HG03432 (cell line): ENCODE measurements around the gene FAM237B.
A peak's percentile ranks its signal among the peaks of the same experiment; 100 is the strongest.
"Not testable (repeated sequence)": the region's sequence is repeated elsewhere in the genome, so short reads cannot be mapped to it uniquely, and the experiment has no call there.

Experiments used
- ATAC-seq: cut with Tn5 transposase; IDR thresholded peaks from one replicate; pipeline ENCODE4 v1.9.1; 2021; ENCODE audit warnings: mild to moderate bottlenecking, moderate library complexity; ENCODE audit not compliant: unreplicated experiment

The FAM237B gene

DNA sequence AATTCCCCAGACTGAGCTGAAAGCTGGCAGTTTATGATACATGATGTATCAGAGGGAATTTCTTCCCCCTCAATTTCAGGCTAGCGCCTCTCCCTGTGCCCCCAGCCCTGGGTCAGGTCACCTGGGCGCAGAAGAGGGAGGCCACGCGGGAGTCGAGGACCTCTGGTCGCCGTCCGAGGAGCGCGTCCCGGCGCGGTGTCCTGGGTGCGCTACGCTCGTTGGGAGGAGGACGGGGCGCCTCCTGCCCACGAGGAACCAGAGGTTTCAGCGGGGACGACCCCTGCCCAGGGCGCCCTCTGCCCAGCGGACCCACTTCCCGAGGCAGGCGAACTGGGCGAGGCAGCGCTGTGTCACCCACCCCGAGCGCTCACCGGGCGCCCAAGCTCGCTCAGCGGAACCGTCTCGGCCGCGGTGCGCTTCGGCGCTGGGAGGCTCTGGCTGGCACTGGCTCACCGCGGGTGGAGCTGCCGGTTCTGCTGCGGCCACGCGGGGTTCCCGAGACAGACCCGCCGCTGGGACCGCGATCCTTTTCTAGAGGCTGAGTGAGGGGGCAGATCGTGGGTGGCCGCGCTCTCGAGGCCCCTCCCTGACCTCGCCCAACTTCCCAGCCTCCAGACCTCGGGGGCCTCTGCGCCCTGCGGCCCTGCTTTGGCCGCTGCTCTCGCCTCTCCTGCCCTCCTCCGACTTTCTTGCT is at the start of gene FAM237B:
Gene FAM237B (minus strand): TSS at position 504 of the 694 bp plus-strand sequence. CDS start 1,556 bp downstream, outside the sequence.
- no peak for ATAC-seq

DNA sequence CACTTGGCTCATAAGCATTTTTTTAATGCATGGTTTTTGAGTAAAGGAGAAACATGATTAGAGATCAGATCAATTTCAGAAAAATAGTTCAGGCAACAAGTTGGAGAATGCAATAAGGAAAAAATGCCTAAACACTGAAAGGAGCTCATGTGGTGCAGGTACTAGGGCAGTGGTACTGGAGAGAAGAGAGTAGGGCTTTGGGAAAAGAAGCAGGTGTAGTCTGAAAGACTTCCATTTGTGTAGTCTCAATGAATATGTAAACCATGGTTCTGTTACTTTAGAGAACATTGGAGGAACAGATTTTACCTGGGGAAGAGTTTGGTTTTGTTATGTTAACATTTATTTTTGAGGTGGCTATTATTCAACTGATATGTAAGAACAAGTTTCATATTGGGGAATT is 30.9 kb upstream of the FAM237B start:
- no peak for ATAC-seq

DNA sequence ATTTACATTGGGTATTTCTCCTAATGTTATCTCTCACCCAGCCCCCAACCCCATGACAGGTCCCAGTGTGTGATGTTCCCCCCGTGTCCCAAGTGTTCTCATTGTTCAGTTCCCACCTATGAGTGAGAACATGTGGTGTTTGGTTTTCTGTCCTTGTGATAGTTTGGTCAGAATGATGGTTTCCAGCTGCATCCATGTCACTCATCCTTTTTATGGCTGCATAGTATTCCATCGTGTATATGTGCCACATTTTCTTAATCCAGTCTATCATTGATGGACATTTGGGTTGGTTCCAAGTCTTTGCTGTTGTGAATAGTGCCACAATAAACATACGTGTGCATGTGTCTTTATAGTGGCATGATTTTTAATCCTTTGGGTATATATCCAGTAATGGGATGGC is 28.9 kb upstream of the FAM237B start:
- not testable (repeated sequence) for ATAC-seq

DNA sequence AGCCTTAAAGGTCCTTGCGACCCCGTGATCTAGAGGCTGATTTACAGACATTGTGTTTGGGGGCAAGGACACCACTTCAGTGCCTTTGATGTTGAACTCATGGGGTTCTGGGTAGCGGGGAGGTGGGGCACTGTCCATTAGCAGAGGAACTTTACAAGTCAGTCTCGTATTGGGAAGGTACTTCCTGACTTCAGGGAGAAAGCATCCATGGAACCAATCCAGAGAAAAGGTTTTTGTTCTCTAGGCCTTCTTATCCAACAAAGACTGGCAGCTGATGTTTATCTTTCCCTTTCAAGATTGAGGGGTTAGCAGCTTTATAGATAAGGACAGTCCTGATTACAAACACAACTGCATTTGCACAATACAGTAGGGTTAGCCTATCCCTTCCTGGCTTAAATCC is 28.2 kb upstream of the FAM237B start:
- no peak for ATAC-seq

DNA sequence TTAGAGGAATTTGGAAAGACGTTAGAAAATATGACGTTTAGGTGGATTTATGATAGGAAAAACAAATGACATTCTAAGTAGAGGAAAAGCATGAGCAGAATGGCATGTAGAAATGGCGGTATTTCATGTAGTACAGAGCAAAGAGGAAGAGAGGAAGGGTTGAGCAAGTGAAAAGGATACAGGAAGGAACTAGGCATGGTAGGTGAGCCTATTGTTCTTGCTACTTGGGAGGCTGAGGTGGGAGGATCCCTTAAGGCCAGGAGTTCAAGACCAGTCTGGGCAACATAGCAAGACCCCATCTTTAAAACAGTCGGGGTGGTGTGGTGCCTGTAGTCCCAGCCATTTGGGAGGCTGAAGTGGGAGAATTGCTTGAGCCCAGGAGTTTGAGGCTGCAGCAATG is 26.7 kb upstream of the FAM237B start:
- ATAC-seq = no peak

DNA sequence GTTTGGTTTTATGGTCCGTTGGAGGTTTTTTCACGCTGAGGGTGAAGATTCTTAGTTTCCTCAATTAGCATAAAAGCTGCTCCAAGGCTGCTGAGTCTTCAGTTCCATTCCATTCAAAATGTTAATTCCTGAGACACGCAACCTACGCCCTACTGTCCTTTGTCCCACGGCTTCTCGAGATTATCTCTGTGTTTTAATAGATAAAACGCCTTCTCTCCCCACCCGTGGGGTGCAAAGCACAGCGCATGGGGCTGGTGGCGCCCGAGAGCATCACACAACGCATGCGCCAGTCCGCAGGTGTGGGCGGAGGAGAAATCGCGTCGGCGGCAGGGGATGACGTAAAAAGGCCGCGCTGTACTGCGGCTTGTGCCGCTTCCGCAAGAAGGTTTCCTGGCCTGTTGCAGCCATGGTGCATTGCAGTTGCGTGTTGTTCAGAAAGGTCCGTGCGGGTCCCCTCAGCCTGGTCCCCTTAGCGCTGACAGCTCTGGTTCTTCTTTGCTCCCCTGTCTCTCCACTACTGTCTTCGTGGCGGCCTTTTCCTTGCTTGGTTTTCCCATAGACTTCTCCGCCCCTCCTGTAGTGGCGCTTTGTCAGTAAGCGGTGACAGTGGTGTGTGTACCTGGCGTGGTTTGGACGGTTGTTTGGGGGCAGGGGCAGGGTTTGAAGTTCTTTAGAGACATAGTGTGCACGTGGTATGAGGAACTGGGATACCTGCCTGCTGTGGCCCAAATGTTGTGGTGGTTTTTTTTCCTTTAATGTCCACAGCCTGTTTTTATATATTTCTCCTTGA is 25.4 kb upstream of the FAM237B start, which contains the start of gene GTPBP10:
Gene GTPBP10 (plus strand): TSS at position 381 of the 790 bp plus-strand sequence. CDS start 26 bp downstream, at position 407.
- peak; percentile 98 for ATAC-seq

DNA sequence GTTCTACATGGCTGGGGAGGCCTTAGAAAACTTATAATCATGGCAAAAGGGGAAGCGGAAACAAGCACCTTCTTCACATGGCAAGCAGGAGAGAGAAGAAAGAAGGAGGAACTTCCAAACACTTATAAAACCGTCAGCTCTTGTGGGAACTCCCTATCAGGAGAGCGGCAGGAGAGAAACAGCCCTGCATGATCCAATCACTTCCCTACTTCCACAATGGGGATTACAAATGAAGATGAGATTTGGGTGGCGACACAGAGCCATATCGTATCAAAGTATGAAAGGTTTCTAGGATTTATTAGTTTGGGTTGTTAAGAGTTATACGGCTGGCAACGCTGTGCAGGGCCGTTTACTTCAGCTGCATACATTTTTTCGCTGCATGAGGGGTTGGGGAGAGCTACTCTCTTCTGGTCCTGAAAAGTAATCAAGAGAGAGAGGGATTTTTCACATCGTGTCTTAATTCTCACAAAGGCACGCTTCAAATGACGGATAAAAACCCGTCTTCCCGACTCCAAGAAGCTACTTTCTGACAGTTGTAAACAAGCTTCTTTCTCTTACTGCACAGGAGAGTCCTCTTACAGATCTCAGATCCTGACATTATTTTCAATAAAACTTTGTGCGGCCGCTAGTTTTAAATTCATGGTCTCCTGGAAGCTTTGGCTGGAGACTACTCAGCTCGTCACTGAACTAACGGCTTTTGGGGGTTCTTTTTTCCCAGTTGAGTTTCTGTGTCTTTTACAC is 24.7 kb upstream of the FAM237B start:
- peak; percentile 26 for ATAC-seq

DNA sequence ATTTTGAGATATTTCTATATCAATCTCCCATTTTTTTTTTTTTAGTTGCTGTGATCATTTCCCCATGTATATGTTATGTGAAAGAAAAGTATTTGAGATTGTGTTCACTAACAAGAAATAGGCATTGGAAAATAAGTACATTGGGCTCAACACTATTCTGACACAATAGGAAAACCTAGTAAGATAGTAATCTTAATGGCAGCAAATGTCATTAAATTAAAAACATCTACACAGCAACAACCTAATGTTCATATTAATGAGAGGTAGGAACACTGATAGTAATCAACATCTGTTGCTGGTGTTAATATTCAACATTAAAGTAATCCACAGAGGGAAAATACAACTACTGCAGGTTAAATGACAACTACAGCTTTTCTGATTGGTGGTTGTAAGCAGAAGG is 23.9 kb upstream of the FAM237B start:
- ATAC-seq = no peak

DNA sequence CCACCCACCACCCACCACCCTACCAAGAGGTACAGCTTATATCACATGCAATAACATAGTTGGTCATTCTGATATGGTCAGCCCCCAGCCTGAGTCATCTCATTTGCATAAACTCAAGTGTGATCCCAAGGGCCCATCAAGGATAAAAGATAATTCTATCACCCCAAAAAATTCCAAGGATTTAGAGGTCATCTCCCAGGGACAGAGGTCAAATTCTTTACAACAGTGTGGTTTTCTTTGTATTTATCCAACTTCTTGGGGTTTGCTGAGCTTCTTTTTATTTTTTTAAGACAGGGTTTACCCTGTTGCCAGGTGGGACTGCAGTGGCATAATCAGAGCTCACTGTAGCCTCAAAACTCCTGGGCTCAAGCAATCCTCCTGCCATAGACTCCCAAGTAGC is 16.0 kb upstream of the FAM237B start:
- no peak for ATAC-seq

DNA sequence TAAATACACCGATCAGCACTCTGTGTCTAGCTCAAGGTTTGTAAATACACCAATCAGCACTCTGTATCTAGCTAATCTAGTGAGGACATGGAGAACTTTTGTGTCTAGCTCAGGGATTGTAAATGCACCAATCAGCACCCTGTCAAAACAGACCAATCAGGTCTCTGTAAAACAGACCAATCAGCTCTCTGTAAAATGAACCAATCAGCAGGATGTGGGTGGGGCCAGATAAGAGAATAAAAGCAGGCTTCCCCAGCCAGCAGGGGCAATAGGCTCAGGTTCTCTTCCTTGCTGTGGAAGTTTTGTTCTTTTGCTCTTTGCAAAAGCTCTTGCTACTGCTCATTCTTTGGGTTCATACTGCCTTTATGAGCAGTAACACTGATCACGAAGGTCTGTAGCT is 13.8 kb upstream of the FAM237B start:
- not testable (repeated sequence) for ATAC-seq

DNA sequence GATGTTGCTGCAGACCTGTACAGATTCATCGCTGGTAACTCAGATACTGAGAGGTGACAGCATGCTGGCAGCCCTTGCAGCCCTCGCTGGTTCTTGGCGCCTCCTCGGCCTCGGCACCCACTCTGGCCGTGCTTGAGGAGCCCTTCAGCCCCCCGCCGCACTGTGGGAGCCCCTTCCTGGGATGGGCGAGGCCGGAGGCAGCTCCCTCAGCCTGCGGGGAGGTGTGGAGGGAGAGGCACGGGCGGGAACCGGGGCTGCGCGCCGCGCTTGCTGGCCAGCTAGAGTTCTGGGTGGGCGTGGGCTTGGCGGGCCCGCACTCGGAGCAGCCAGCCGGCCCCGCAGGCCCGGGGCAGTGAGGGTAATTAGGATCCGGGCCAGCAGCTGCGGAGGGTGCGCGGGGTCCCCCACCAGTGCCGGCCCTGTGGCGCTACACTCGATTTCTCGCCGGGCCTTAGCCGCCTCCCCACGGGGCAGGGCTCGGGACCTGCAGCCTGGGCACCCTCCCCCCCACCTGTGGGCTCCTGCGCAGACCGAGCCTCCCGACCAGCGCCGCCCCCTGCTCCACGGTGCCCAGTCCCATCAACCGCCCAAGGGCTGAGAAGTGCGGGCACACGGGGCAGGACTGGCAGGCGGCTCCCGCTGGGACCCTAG is 13.2 kb upstream of the FAM237B start:
- no peak for ATAC-seq

DNA sequence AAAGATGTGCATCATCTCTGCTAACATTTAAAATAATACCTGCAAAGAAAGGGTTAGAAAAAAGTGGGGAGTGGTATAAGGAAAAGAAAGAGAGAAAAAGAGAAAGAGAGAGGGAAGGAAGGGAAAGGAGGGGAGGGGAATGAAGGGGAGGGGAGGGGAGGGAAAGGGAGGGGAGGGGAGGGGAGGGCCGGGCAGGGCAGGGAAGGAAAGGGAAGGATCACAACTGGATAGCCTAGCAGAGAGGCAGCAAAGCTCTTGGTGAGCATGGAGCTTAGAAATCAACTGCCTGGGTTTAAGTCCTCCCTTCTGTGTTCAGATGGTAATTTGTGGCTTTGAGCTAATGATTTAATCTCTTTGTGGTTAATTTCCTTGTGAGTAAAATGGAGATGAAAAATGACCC is 5.4 kb upstream of the FAM237B start:
- ATAC-seq = no peak

DNA sequence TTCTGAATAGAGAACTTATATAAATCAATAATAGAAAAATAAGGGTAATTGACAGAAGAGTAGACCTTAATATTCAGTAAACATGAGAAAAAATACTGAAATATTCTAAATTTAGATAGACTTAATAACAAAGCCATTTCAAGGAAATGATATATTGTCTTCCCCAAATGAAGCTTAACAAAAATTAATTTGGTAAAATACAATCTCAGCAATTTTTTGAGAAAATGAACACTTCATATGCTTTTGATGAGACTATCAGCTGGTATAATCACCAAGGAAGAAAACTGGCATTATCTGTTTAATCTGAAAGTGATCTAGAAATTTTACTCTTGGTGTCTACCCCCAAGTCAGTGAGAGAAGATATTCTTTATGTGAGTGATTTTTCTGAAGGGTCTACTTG is 1.7 kb upstream of the FAM237B start:
- ATAC-seq = no peak

DNA sequence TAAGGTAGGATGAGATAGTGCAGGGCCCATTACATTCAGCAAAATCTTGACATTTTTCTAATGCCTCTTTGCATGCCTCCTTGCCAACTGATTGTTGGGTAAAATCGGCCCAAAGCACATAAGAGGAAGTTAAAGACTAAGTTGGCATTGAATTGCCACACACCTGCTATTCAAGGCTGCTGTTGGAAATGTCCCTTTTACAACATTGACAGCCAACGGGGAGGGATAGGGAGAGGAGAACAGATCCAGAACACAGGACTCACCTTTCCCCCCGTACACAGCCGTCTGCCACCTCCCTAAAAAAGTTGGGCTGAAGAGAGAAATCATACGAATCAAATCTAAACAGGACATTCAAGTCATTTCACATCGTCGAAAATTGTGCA is 695 bp downstream of the FAM237B start:
- ATAC-seq = no peak

DNA sequence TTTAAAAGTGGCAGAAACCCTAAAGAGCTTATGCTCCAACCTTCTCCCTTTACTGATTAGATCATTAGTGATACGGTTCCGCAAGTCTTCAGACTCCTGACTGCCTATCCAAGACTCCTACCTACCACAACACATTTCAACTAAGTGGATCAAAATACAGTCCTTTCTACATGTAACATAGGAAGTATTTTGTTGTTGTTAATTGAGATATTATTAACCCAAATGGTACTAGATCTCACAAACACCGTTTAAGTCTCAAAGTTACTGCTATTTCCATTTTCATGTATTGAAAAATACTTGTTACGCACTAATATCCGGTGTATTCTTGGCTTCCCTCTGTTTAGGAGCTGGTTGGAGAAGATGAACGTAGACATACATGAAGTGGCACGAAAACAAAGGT is 1.1 kb downstream of the FAM237B start:
- no peak for ATAC-seq

DNA sequence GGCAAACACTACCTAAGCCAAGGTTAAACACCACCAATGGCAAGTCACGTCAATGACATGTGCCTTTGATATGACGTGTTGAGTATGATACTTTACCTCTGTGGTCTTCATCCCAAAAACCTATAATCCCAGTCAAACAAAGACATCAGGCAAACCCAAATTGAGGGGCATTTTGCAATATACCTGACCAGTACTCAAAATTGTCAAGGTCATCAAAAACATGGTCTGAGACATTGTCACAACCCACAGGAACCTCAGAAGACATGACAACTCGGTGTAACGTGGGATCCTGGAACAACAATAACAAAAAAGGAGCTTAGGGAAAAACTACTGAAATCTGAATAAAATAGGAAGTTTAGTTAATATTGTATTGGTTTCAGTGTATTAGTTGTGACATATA is 7.2 kb downstream of the FAM237B start:
- no peak for ATAC-seq

DNA sequence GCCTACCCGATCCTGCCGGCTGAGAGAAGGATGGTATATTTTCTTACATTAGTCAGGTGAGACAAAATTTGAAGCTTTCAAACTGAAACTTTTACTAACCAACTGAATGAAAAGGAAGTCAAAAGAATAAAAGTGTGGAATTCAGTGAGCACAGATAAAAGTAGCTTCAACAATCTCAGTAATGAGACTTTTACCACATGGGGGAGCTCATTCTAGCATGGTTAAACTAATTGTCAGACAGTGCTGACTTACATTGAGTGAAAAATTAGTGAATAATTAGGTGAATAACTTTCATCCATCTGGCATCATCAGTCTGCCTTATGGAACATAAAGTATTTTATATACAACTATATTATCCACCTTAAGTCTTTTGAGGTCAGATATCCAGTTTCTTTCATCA is 8.4 kb downstream of the FAM237B start:
- ATAC-seq = no peak

DNA sequence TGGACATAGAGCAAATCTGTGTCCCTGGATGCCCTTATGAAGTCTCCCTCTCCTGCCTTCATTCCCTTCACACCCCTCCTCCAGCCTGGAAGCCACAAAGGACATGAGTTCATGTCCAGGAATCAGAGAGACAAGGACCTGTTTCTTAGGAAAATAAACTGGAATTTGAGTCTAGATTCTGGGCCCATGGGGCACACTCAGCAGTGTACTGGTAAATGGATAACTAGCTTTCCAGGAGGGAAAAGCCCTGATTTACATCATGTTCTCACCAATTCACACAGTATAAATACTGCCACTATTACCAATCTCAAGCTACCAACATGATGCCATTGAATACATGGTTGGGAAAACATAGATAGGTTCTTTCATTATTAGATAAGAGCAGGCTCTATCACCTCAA is 9.9 kb downstream of the FAM237B start:
- no peak for ATAC-seq

DNA sequence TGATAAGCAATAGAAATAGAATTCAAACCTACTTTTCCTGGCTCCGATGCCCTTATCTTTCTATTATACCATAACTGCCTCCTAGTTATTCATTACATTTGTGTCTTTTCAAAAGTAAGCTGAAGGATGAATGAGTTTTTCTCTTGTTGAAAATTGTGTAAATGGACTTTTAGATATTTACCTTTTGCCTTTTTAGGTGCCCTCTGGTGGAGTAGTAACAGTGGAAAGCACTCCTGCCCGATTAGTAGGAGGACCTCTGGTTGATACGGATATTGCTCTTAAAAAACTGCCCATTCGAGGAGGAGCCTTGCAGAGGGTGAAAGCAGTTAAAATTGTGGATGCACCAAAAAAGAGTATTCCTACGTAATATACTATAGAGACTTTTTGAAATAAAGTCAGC is 11.2 kb downstream of the FAM237B start:
- no peak for ATAC-seq

DNA sequence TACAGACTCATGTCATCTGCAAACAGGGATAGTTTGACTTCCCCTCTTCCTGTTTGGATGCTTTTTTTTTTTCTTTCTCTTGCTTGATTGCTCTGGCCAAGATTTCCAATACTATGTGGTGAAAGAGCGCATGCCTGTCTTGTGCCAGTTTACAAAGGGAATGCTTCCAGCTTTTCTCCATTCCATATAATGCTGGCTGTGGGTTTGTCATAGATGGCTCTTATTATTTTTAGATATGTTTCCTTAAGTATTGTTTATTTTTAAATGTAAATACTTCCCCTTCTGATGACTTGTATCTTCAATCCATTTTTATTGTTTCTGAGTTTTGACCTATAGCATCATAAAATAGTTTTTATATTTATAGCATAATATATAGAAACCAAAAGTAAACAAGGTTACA is 17.9 kb downstream of the FAM237B start:
- no peak for ATAC-seq
